Activated T-cell treated with anti-CD3 and anti-CD28 coated beads, Interleukin-2, amount 50 U/mL, for 72 hours (primary cell): ENCODE measurements around the gene FIBCD1. TPM values are rescaled to one million over a fixed set of nuclear protein-coding genes. Genes with fewer than 3 reads are reported as not detected.

ENCODE experiments used
- ATAC-seq, 2 donors: fragments of 150-1000 bp; cut with Tn5 transposase; replicated peaks in 1 of 2; 2 replicates each; pipeline ENCODE4 v1.10.0; 2021; ENCODE audit warnings: moderate library complexity in 2 of 2, mild to moderate bottlenecking in 1 of 2
- DNase-seq, 2 donors: peaks; one replicate each; pipeline ENCODE4 v3.0.0; 2021 to 2022; ENCODE audit warnings: mixed read lengths in 1 of 2
- H3K27ac Mint-ChIP-seq: one replicate; pipeline ENCODE4 v1.8.0; 2022; ENCODE audit warnings: mild to moderate bottlenecking, moderate library complexity, mixed read lengths
- H3K27me3 Mint-ChIP-seq: one replicate; pipeline ENCODE4 v1.8.0; 2022; ENCODE audit warnings: low read depth, mixed read lengths
- H3K36me3 Mint-ChIP-seq, 2 donors: one replicate each; pipeline ENCODE4 v1.8.0; 2022; ENCODE audit warnings: mixed read lengths in 2 of 2, mild to moderate bottlenecking in 1 of 2; ENCODE audit not compliant: insufficient read depth in 2 of 2
- H3K4me1 Mint-ChIP-seq: one replicate; pipeline ENCODE4 v1.8.0; 2022; ENCODE audit warnings: low read depth, mixed read lengths
- H3K4me3 Mint-ChIP-seq, 2 donors: one replicate each; pipeline ENCODE4 v1.8.0; 2022; ENCODE audit warnings: mild to moderate bottlenecking in 2 of 2, mixed read lengths in 2 of 2, moderate library complexity in 2 of 2
- H3K9me3 Mint-ChIP-seq, 2 donors: one replicate each; pipeline ENCODE4 v1.8.0; 2022; ENCODE audit warnings: mixed read lengths in 2 of 2
- total RNA-seq, 2 donors: library from RNA; stranded (reverse); gene quantifications; one replicate each; pipeline ENCODE4 v1.2.3, GENCODE V29; 2022

FIBCD1 gene
- total RNA-seq, 2 donors from 2014 or later: not detected

GRCh38 chr9:130864541-130864940 lies 74.5 kb downstream of the FIBCD1 start:
- Mint-ChIP-seq H3K4me3 (no peak overlapping the region), H3K9me3 (no peaks in the 10 kb centered on the region)

GRCh38 chr9:130862747-130863146 lies 76.3 kb downstream of the FIBCD1 start:
- ATAC-seq: no peak
- H3K4me3 Mint-ChIP-seq: no peak overlapping the region
- peaks cover 0 to 2% of the 10 kb centered on the region in 2 donors for H3K36me3 Mint-ChIP-seq
- H3K27ac Mint-ChIP-seq: no peak overlapping the region
- no peaks in the 10 kb centered on the region for H3K4me1 Mint-ChIP-seq
- H3K27me3 Mint-ChIP-seq: no peaks in the 10 kb centered on the region
- DNase-seq: no peak
- H3K9me3 Mint-ChIP-seq: no peaks in the 10 kb centered on the region

More at GRCh38 chr9:130864541-130864940, 74.5 kb downstream of the FIBCD1 start:
- DNase-seq (no peak), ATAC-seq (no peak)
- Mint-ChIP-seq H3K36me3 (peaks cover 0 to 2% of the 10 kb centered on the region in 2 donors), H3K27ac (no peak overlapping the region), H3K4me1 (no peaks in the 10 kb centered on the region), H3K27me3 (no peaks in the 10 kb centered on the region)

- no peak for DNase-seq
- no peak overlapping the region for H3K27ac Mint-ChIP-seq
- no peak for ATAC-seq
- no peak overlapping the region for H3K4me3 Mint-ChIP-seq
- no peaks in the 10 kb centered on the region for H3K9me3 Mint-ChIP-seq
- no peaks in the 10 kb centered on the region for H3K27me3 Mint-ChIP-seq
- H3K36me3 Mint-ChIP-seq: peaks cover 0 to 2% of the 10 kb centered on the region in 2 donors
- H3K4me1 Mint-ChIP-seq: no peaks in the 10 kb centered on the region
Measured at GRCh38 chr9:130862217-130862616, 76.8 kb downstream of the FIBCD1 start.

DNA sequence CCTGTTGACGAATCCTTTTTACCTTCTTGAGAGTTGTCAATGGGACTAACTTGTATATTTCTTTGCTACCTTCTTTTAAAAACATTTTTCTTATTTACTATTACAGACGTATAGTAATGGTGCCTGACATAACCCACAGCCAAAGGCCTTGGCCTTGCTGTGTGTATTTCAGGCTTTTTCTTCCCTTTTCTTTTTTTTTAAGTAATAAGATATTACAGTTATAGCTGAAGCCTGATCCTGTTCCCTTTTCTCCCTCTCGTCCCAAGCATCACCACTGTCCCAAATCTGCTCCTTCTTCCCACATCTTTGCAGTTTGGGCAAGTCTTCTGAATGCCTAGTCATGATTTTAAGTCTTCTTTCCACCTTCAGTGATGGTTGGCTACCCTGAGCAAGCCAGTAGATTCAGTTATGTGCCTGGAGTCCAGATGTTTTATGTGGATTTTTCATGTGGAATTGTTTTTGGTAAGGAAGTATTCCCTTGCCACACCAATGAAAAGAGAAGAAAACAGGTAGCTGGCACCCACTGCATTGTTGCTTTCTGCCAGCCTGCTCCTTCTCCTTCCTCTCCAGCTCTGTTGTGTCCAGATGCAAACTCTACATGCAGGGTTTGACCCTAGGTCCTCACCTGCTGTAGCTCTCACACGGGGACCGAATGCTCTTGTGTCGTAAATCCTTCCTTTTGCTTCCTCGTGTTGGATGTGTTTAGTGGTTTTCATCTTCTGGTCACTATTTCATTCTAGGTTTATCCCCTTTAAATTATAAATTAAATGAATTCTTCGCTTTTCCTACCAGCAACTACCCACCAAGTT lies 77.5 kb downstream of the FIBCD1 start:
- ATAC-seq: no peak
- H3K9me3 Mint-ChIP-seq: no peaks in the 10 kb centered on the region
- no peaks in the 10 kb centered on the region for H3K27me3 Mint-ChIP-seq
- DNase-seq: no peak
- no peak overlapping the region for H3K4me3 Mint-ChIP-seq
- H3K36me3 Mint-ChIP-seq: peaks cover 0 to 2% of the 10 kb centered on the region in 2 donors
- no peaks in the 10 kb centered on the region for H3K4me1 Mint-ChIP-seq
- H3K27ac Mint-ChIP-seq: no peak overlapping the region

GRCh38 chr9:130860458-130861316 lies 78.4 kb downstream of the FIBCD1 start:
- H3K4me1 Mint-ChIP-seq: no peaks in the 10 kb centered on the region
- no peaks in the 10 kb centered on the region for H3K36me3 Mint-ChIP-seq
- no peaks in the 10 kb centered on the region for H3K27me3 Mint-ChIP-seq
- H3K27ac Mint-ChIP-seq: no peak overlapping the region
- H3K4me3 Mint-ChIP-seq: no peak overlapping the region
- H3K9me3 Mint-ChIP-seq: no peaks in the 10 kb centered on the region
- no peak for ATAC-seq
- no peak for DNase-seq

GRCh38 chr9:130858739-130859705 lies 80.0 kb downstream of the FIBCD1 start:
- no peaks in the 10 kb centered on the region for H3K4me1 Mint-ChIP-seq
- ATAC-seq: no peak
- no peak overlapping the region for H3K4me3 Mint-ChIP-seq
- H3K9me3 Mint-ChIP-seq: no peaks in the 10 kb centered on the region
- DNase-seq: no peak
- no peak overlapping the region for H3K27ac Mint-ChIP-seq
- peaks cover 0 to 1% of the 10 kb centered on the region in 2 donors for H3K36me3 Mint-ChIP-seq
- no peaks in the 10 kb centered on the region for H3K27me3 Mint-ChIP-seq

GRCh38 chr9:130857864-130858738 lies 80.9 kb downstream of the FIBCD1 start:
- Mint-ChIP-seq H3K36me3 (peaks cover 0 to 1% of the 10 kb centered on the region in 2 donors), H3K27me3 (no peaks in the 10 kb centered on the region), H3K27ac (no peak overlapping the region), H3K4me3 (no peak overlapping the region), H3K4me1 (no peaks in the 10 kb centered on the region), H3K9me3 (no peaks in the 10 kb centered on the region)
- DNase-seq: no peak
- no peak for ATAC-seq

GRCh38 chr9:130856474-130856873 lies 82.6 kb downstream of the FIBCD1 start:
- Mint-ChIP-seq H3K9me3 (no peaks in the 10 kb centered on the region), H3K4me1 (no peaks in the 10 kb centered on the region), H3K27ac (no peak overlapping the region), H3K4me3 (no peak overlapping the region), H3K36me3 (peaks cover 0 to 1% of the 10 kb centered on the region in 2 donors), H3K27me3 (no peaks in the 10 kb centered on the region)
- ATAC-seq (no peak), DNase-seq (no peak)

GRCh38 chr9:130854835-130855234 lies 84.2 kb downstream of the FIBCD1 start:
- Mint-ChIP-seq H3K36me3 (peaks cover 0 to 1% of the 10 kb centered on the region in 2 donors), H3K27ac (no peak overlapping the region), H3K27me3 (no peaks in the 10 kb centered on the region), H3K4me1 (no peaks in the 10 kb centered on the region), H3K9me3 (no peaks in the 10 kb centered on the region), H3K4me3 (no peak overlapping the region)
- DNase-seq (no peak), ATAC-seq (no peak)

DNA sequence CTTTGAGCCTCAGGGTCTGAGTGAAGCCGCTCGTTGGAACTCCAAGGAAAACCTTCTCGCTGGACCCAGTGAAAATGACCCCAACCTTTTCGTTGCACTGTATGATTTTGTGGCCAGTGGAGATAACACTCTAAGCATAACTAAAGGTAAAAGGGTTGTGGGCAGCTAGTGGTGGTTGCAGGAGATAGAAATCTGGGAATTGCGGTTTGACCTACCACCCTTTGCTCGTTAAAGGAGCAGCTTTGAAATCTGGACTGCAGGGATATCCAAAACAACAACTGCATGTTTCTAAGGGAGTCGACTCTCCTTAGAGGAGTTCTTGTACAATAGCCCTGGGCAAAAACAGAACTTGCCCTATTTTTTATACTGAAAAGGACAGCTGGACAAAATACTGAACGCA lies 85.0 kb downstream of the FIBCD1 start:
- Mint-ChIP-seq H3K4me1 (no peaks in the 10 kb centered on the region), H3K27me3 (no peaks in the 10 kb centered on the region)
- no peak for ATAC-seq

GRCh38 chr9:130852801-130853200 lies 86.2 kb downstream of the FIBCD1 start:
- Mint-ChIP-seq H3K27me3 (no peaks in the 10 kb centered on the region), H3K36me3 (peaks cover 0 to 1% of the 10 kb centered on the region in 2 donors), H3K27ac (no peak overlapping the region), H3K9me3 (no peaks in the 10 kb centered on the region), H3K4me1 (no peaks in the 10 kb centered on the region), H3K4me3 (no peak overlapping the region)
- DNase-seq (no peak), ATAC-seq (no peak)

More for the DNA sequence above, 85.0 kb downstream of the FIBCD1 start:
- peaks cover 0 to 1% of the 10 kb centered on the region in 2 donors for H3K36me3 Mint-ChIP-seq
- no peak for DNase-seq
- no peak overlapping the region for H3K27ac Mint-ChIP-seq
- no peaks in the 10 kb centered on the region for H3K9me3 Mint-ChIP-seq
- no peak overlapping the region for H3K4me3 Mint-ChIP-seq
